ENCODE results near the gene NANP. TPM values are rescaled to one million over a fixed set of nuclear protein-coding genes. Genes with fewer than 3 reads are reported as not detected.

The NANP gene
- total RNA-seq, 1 experiment from 2014 or later = 7.3 TPM

- in situ Hi-C loops (cut with HindIII; ENCODE audit: low pct_unique_long_range_greater_than_20kb, low sequenced_read_pairs) (no loop called here), intact Hi-C loops (cut with micrococcal nuclease; ENCODE audit: unreplicated experiment) (no loop called here)
- no peaks in the 10 kb centered on the region for H3K4me1 ChIP-seq (ENCODE audit: control insufficient read depth, insufficient read depth, low read length)
- H3K27ac ChIP-seq (ENCODE audit: low read length) = no peak overlapping the region
- TF ChIP-seq REST (IDR thresholded peaks at IDR 0.05; ENCODE audit: insufficient read depth in 1 of 2, low read depth in 2 of 2, low read length in 1 of 2) (no peak), POLR2AphosphoS5 (IDR thresholded peaks at IDR 0.05; ENCODE audit: low read depth, low read length) (no peak), CTCF (IDR thresholded peaks at IDR 0.05) (no peak), TCF7L2 (IDR thresholded peaks at IDR 0.05; ENCODE audit: low read depth, low read length) (no peak), SIN3A (IDR thresholded peaks at IDR 0.05; ENCODE audit: borderline replicate concordance, insufficient read depth, low read depth, low read length) (no peak)
- H3K36me3 ChIP-seq (ENCODE audit: control insufficient read depth, insufficient read depth, low read length) = no peaks in the 10 kb centered on the region
- H3K4me3 ChIP-seq (ENCODE audit: low read depth in 2 of 2, low read length in 2 of 2) = no peak overlapping the region
- ATAC-seq (no peak), DNase-seq (ENCODE audit: low read depth, low spot score) (no peak)
- ChIA-PET POLR2A (interaction anchor here (0.6 kb wide), 1 partner anchor 12 kb away, joined by 11 read pairs; no protein-coding TSS in a partner anchor), CTCF (no interaction called here)
- H3K9me3 ChIP-seq (ENCODE audit: control insufficient read depth, insufficient read depth, low read depth, low read length) = no peaks in the 10 kb centered on the region
- H3K27me3 ChIP-seq (ENCODE audit: control insufficient read depth, insufficient read depth, low read length) = no peaks in the 10 kb centered on the region
- no TSS peak for BruUV-seq (replicated peaks)
Observed at GRCh38 chr20:25571817-25572216, 52.0 kb downstream of the NANP start.

GRCh38 chr20:25571240-25571639 is 52.6 kb downstream of the NANP start:
- no peak overlapping the region for H3K4me3 ChIP-seq (ENCODE audit: low read depth in 2 of 2, low read length in 2 of 2)
- H3K9me3 ChIP-seq (ENCODE audit: control insufficient read depth, insufficient read depth, low read depth, low read length) = no peaks in the 10 kb centered on the region
- ATAC-seq (0 out of 2 replicates have a peak, but pooled peaks have one; percentile 21), DNase-seq (ENCODE audit: low read depth, low spot score) (no peak)
- no TSS peak for BruUV-seq (replicated peaks)
- in situ Hi-C loops (cut with HindIII; ENCODE audit: low pct_unique_long_range_greater_than_20kb, low sequenced_read_pairs) (no loop called here), intact Hi-C loops (cut with micrococcal nuclease; ENCODE audit: unreplicated experiment) (no loop called here)
- ChIA-PET POLR2A (no interaction called here), CTCF (no interaction called here)
- TF ChIP-seq REST (IDR thresholded peaks at IDR 0.05; ENCODE audit: insufficient read depth in 1 of 2, low read depth in 2 of 2, low read length in 1 of 2) (no peak), TCF7L2 (IDR thresholded peaks at IDR 0.05; ENCODE audit: low read depth, low read length) (no peak), SIN3A (IDR thresholded peaks at IDR 0.05; ENCODE audit: borderline replicate concordance, insufficient read depth, low read depth, low read length) (no peak), CTCF (IDR thresholded peaks at IDR 0.05) (no peak), POLR2AphosphoS5 (IDR thresholded peaks at IDR 0.05; ENCODE audit: low read depth, low read length) (no peak)
- H3K4me1 ChIP-seq (ENCODE audit: control insufficient read depth, insufficient read depth, low read length) = no peaks in the 10 kb centered on the region
- no peak overlapping the region for H3K27ac ChIP-seq (ENCODE audit: low read length)
- no peaks in the 10 kb centered on the region for H3K36me3 ChIP-seq (ENCODE audit: control insufficient read depth, insufficient read depth, low read length)
- H3K27me3 ChIP-seq (ENCODE audit: control insufficient read depth, insufficient read depth, low read length) = no peaks in the 10 kb centered on the region

Measured in Panc1 (cell line).